Measurements from ENCODE around the gene PRR3.
A peak's percentile ranks its signal among the peaks of the same experiment; 100 is the strongest.
"Not testable (repeated sequence)": the region's sequence is repeated elsewhere in the genome, so short reads cannot be mapped to it uniquely, and the experiment has no call there.

The PRR3 gene

DNA sequence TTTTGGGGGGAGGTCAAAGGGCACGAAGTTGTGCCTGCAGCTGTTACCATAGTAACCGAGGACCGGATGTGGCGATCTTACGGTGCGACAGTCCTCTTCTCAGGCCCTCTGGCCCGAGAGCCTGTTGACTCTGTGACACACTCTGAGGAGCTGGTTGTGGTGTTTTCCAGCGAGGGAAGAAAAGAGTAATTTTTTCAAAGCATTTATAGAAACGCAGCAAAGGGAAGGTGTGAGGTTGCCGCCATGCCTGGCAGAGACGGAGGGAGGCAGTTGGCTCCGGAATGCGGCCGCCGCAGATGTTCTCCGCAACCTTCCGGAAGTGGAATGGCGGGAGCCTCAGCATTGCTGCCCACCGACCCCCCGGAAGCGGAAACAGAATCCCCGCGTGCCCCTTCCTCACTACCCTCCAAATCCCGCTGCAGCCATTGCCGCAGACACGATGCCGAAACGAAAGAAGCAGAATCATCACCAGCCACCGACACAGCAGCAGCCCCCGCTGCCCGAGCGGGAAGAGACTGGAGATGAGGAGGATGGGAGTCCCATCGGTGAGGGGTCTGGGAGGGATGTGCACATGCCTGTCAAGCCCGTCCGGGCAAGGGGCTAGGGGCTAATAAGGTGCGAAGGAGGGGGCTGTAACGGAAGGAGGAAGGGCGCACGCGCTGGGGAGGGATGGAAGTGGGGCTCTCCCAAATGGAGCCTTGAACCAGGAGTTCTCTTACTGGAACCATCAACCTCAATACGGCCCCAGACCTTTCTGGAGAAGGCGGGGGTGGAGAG lies at the start of gene PRR3:
Gene PRR3, plus strand, starts transcription at position 390 of the 777 bp plus-strand sequence. Its CDS starts 50 bp downstream, at position 440.
- DNase-seq (ENCODE audit: low spot score): peak; percentile 88

GRCh38 chr6:30507849-30508827 lies 49.0 kb upstream of the PRR3 start:
- no peak for DNase-seq (ENCODE audit: low spot score)

GRCh38 chr6:30508890-30509736 lies 48.0 kb upstream of the PRR3 start:
- DNase-seq (ENCODE audit: low spot score): peak; percentile 38

DNA sequence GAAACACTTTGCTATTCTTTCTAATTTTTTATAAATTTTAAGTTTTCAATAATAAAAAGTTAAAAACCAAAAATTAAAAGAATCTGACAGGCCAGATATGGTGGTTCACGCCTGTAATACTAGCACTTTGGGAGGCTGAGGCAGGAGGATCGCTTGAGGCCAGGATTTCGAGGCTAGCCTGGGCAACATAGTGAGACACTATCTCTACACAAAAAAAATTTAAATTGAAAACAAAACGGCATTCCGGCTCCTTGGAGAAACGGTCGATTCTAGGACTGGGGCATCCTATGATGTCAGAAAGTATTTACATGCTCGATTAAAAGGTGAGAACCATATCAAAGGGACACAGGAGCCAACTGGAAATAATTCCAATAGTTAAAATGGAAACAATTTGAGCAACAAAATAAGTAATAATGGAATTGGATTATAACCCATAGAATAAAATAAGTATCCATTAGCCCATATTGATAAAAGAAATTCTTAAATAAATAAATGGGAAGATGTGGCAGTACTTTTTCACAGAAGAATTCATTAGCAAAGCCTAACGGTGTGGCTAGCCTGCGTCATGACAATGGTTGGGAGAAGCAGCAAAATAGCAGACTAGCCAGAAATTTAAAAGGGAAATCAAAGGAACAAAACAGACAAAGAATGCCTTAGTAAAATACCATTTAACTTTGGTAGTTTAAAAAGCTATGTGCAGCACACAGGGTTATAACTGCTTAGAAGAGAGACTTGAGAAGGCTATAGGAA lies 46.5 kb upstream of the PRR3 start:
- DNase-seq (ENCODE audit: low spot score): no peak

DNA sequence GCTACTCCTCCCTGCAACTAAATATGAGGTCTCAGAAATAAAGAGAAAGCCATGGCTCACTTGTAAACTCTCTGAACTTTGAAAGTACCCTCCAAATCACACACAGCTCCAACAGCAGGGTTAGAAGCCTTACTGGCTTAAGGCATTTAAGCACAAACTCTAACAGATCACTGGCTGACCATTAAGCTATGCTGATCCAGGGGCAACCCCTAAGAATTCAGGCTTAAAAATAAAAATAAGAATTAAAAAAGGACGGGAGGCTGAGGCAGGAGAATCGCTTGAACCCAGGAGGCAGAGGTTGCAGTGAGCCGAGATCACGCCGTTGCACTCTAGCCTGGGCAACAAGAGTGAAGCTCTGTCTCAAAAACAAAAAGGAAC lies 45.9 kb upstream of the PRR3 start:
- DNase-seq (ENCODE audit: low spot score): no peak

DNA sequence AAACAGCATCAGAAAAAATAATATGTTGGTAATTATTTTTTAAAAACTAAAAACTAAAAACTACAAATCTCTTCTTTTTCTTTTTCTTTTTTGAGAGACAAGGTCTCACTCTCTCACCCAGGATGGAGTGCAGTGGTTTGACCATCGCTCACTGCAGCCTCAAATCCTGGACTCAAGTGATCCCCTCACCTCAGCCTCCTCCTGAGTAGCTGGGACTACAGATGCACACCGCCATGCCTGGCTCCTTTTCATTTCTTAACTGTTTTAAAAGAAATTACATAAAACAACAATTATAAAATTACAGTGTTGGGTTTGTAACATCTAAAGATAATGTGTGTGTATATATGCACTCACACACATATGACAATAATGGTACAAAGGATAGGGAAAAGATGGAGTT lies 43.6 kb upstream of the PRR3 start:
- no peak for DNase-seq (ENCODE audit: low spot score)

DNA sequence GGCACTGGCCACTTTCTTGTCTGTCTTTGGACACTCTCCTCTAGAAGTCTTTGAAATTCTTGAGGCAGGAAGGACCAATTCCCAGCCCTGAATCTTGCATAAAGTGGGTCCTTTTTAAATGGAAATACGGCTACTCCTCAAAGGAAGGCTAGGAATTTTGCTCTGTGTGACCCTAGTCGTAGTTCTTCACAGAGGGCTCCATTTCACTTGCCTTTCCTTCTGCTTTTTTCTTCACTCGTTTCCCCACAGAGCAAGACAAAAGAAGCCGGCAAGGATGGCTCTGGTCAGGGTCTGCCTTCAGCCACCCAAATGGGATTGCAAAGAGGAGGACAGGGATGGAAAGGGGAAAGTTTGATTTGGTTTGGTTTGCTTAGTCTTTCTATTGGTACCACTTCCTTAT lies 42.0 kb upstream of the PRR3 start:
- DNase-seq (ENCODE audit: low spot score): no peak

GRCh38 chr6:30515944-30516753 lies 40.9 kb upstream of the PRR3 start:
- DNase-seq (ENCODE audit: low spot score): peak; percentile 92

GRCh38 chr6:30516754-30517076 lies 40.4 kb upstream of the PRR3 start:
- DNase-seq (ENCODE audit: low spot score): not testable (repeated sequence)

DNA sequence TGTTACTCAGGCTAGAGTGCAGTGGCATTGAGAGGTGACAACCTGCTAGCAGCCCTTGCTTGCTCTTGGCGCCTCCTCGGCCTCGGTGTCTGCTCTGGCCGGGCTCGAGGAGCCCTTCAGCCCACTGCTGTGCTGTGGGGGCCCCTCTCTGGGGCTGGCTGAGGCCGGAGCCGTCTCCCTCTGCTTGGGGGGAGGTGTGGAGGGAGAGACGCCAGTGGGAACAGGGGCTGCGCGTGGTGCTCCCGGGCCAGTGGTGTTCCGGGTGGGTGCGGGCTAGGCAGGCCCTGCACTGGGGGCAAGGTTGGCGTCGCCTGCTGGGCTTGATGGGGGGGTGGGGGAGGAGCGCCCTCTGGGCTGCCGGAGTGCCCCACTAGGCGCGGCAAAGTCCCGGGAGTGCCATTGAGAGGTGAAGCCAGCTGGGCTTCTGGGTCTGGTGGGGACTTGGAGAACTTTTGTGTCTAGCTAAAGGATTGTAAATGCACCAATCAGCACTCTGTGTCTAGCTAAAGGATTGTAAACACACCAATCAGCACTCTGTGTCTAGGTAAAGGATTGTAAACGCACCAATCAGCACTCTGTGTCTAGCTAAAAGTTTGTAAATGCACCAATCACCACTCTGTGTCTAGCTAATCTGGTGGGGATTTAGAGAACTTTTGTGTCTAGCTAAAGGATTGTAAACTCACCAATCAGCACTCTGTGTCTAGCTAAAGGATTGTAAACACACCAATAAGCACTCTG lies 39.2 kb upstream of the PRR3 start:
- DNase-seq (ENCODE audit: low spot score): not testable (repeated sequence)

GRCh38 chr6:30518505-30519145 lies 38.5 kb upstream of the PRR3 start:
- not testable (repeated sequence) for DNase-seq (ENCODE audit: low spot score)

DNA sequence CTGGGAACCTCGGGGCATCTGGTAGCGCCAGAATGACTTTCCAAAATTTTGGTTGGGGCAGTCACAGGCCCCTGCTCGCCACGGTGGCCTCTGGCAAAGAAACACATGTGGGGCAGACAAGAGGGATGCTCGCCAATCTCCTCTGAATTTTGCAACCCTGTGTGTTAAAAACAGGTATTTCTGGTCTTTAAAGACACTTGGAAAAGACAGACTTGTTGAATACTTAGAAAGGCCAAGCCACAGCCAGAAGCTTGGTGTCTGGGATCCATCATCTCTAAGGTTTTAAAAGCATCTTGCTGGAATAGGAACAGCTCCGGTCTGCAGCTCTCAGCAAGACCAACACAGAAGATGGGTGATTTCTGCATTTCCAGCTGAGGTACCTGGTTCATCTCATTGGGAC lies 36.6 kb upstream of the PRR3 start:
- DNase-seq (ENCODE audit: low spot score): no peak

- DNase-seq (ENCODE audit: low spot score): peak; percentile 24
These were observed 36.0 kb upstream of the PRR3 start for GRCh38 chr6:30521082-30521481.

DNA sequence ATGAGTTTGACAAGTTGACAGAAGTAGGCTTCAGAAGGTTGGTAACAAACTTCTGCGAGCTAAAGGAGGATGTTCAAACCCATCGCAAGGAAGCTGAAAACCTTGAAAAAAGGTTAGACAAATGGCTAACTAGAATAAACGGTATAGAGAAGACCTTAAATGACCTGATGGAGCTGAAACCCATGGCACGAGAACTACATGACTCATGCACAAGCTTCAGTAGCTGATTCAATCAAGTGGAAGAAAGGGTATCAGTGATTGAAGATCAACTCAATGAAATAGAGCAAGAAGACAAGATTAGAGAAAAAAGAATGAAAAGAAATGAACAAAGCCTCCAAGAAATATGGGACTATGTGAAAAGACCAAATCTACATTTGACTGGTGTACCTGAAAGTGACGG lies 35.1 kb upstream of the PRR3 start:
- not testable (repeated sequence) for DNase-seq (ENCODE audit: low spot score)

DNA sequence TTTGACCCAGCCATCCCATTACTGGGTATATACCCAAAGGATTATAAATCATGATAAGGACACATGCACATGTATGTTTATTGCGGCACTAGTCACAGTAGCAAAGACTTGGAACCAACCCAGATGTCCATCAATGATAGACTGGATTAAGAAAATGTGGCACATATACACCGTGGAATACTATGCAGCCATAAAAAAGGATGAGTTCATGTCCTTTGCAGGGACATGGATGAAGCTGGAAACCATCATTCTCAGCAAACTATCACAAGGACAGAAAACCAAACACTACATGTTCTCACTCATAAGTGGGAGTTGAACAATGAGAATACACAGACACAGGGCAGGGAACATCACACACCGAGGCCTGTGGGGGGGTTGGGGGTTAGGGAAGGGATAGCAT lies 30.7 kb upstream of the PRR3 start:
- DNase-seq (ENCODE audit: low spot score): not testable (repeated sequence)

DNA sequence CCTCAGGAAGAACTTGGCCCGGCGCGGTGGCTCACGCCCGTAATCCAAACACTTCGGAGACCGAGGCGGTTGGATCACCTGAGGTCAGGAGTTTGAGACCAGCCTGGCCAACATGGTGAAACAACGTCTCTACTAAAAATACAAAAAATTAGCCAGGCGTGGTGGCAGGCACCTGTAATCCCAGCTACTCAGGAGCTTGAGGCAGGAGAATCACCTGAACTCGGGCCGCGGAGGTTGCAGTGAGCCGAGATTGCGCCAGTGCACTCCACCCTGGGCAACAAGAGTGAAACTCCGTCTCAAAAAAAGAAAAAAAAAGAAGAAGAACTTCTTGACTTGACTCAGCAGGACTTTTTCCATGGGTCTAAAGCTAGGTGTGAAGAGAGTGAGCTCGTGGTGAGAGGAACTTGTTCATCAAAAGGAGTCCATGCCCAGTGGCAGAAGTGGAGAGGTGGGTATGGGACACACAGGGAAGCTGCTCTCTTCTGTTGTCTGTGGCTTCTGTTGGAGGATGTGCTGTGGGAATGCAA lies 27.7 kb upstream of the PRR3 start:
- DNase-seq (ENCODE audit: low spot score): not testable (repeated sequence)

GRCh38 chr6:30530014-30530413 lies 27.1 kb upstream of the PRR3 start:
- DNase-seq (ENCODE audit: low spot score): no peak

DNA sequence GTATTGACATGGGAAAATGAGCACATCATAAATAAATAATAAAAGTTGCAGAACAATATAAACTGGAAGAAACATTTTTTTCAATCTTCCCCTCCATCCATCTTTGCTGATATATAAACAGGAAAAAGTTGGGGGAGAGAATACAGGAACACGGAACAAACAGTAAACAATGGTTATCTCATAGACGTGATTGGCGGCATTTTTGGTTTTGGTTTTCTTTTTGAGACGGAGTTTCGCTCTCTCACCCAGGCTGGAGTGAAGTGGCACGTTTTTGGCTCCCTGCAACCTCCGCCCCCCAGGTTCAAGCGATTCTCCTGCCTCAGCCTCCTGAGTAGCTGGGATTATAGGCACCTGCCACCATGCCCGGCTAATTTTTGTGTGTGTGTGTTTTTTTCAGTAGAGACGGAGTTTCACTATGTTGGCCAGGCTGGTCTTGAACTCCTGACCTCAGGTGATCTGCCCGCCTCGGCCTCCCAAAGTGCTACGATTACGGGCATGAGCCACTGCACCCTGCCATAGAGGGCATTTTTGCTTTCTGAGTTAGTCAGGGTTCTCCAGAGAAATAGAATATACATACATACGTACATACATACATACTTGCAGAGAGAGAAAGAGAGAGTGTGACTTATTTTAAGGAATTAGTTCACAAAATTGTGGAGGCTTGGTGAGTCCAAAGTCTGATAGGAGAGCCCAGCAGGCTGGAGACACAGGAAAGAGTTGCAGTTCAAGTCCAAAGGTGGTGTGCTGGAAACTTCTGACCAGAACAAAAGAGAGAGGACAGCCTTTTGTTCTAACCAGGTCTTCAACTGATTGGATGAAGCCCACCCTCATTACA lies 23.4 kb upstream of the PRR3 start:
- DNase-seq (ENCODE audit: low spot score): no peak

Data from GM03348 (cell line).